Measurements from ENCODE around the gene C14orf132.

Gene C14orf132

GRCh38 chr14:96121660-96122395 is 82.7 kb downstream of the C14orf132 start:
- no peak for DNase-seq
- ATAC-seq, result peak; percentile 24

- DNase-seq (no peak), ATAC-seq (no peak)
Observed at GRCh38 chr14:96122496-96122895, 83.3 kb downstream of the C14orf132 start.

- DNase-seq (no peak), ATAC-seq (no peak)
Observed at GRCh38 chr14:96125536-96125935, 86.4 kb downstream of the C14orf132 start.

- ATAC-seq (peak; percentile 75), DNase-seq (peak; percentile 14)
Observed at GRCh38 chr14:96126339-96126782, 87.2 kb downstream of the C14orf132 start.

- DNase-seq, result no peak
- ATAC-seq, result no peak
Observed at GRCh38 chr14:96126783-96127271, 87.7 kb downstream of the C14orf132 start.

- no peak for ATAC-seq
- no peak for DNase-seq
Observed at GRCh38 chr14:96129128-96129736, 90.1 kb downstream of the C14orf132 start.

- no peak for DNase-seq
Observed at GRCh38 chr14:96130391-96130790, 91.2 kb downstream of the C14orf132 start.

GRCh38 chr14:96130854-96131253 is 91.7 kb downstream of the C14orf132 start:
- no peak for ATAC-seq
- DNase-seq, result no peak

More at GRCh38 chr14:96130391-96130790, 91.2 kb downstream of the C14orf132 start:
- ATAC-seq, result no peak

- DNase-seq, result no peak
- no peak for ATAC-seq
Observed at GRCh38 chr14:96131836-96132235, 92.7 kb downstream of the C14orf132 start.

GRCh38 chr14:96134508-96134907 is 95.3 kb downstream of the C14orf132 start:
- ATAC-seq, result no peak
- DNase-seq, result no peak

GRCh38 chr14:96135285-96135684 is 96.1 kb downstream of the C14orf132 start:
- DNase-seq, result no peak
- ATAC-seq, result no peak

GRCh38 chr14:96136371-96137005 is 97.3 kb downstream of the C14orf132 start:
- ATAC-seq (no peak), DNase-seq (no peak)

- ATAC-seq (no peak), DNase-seq (no peak)
Observed at GRCh38 chr14:96138241-96138640, 99.1 kb downstream of the C14orf132 start.

- DNase-seq (no peak), ATAC-seq (no peak)
Observed at GRCh38 chr14:96139169-96139568, 100.0 kb downstream of the C14orf132 start.

- DNase-seq, result no peak
- no peak for ATAC-seq
Observed at GRCh38 chr14:96139879-96140278, 100.7 kb downstream of the C14orf132 start.

- ATAC-seq, result no peak
- DNase-seq, result no peak
Observed at GRCh38 chr14:96140952-96141351, 101.8 kb downstream of the C14orf132 start.

Measured in stimulated activated naive CD8-positive, alpha-beta T cell treated with anti-CD3 and anti-CD28 coated beads, Interleukin-15, Interleukin-2, amounts not matched to agents 100 U/mL and 50 U/mL, for 24 hours (primary cell).